Naive B cell (primary cell): ENCODE measurements around the gene TMEM183A. TPM values are rescaled to one million over a fixed set of nuclear protein-coding genes. Genes with fewer than 3 reads are reported as not detected.

Source experiments
- ATAC-seq, 2 donors: fragments of 150-1000 bp; cut with Tn5 transposase; 2 replicates each; pipeline ENCODE4 v1.10.0; 2021; ENCODE audit warnings: low read depth in 2 of 2, mild to moderate bottlenecking in 2 of 2, moderate library complexity in 2 of 2
- DNase-seq: peaks from one replicate; pipeline ENCODE4 v3.0.0; 2022
- H3K27ac Mint-ChIP-seq, 6 donors: one replicate each; pipeline ENCODE4 v1.8.0; 2020 to 2022; ENCODE audit warnings: mild to moderate bottlenecking in 6 of 6, mixed read lengths in 6 of 6, moderate library complexity in 5 of 6, inconsistent platforms in 2 of 6
- H3K27me3 Mint-ChIP-seq, 3 donors: one replicate each; pipeline ENCODE4 v1.8.0; 2021 to 2022; ENCODE audit warnings: mixed read lengths in 3 of 3, mild to moderate bottlenecking in 1 of 3
- H3K36me3 Mint-ChIP-seq, 2 donors: one replicate each; pipeline ENCODE4 v1.8.0; 2020 to 2022; ENCODE audit warnings: mixed read lengths in 2 of 2, inconsistent platforms in 1 of 2, mild to moderate bottlenecking in 1 of 2
- H3K4me1 Mint-ChIP-seq, 3 donors: one replicate each; pipeline ENCODE4 v1.8.0; 2020 to 2022; ENCODE audit warnings: mixed read lengths in 3 of 3, inconsistent platforms in 1 of 3, mild to moderate bottlenecking in 1 of 3, moderate library complexity in 1 of 3
- H3K4me3 Mint-ChIP-seq, 8 donors: one replicate each; pipeline ENCODE4 v1.8.0; 2020 to 2022; ENCODE audit warnings: mild to moderate bottlenecking in 8 of 8, mixed read lengths in 8 of 8, moderate library complexity in 8 of 8, inconsistent platforms in 2 of 8
- H3K9me3 Mint-ChIP-seq, 7 donors: one replicate each; pipeline ENCODE4 v1.8.0; 2020 to 2022; ENCODE audit warnings: mixed read lengths in 7 of 7, mild to moderate bottlenecking in 5 of 7, inconsistent platforms in 2 of 7, moderate library complexity in 1 of 7
- polyA plus RNA-seq, 6 donors: library from polyadenylated mRNA; unstranded; fragments of 300-500 nt; fragmentation: Illumina TruSeq; gene quantifications; one replicate each; pipeline ENCODE4 v1.2.3, GENCODE V29; 2021; ENCODE audit warnings: low read depth in 6 of 6

Gene TMEM183A
- polyA plus RNA-seq, 6 donors from 2014 or later, result 41.0 to 60.3 (median 54.9) TPM

DNA sequence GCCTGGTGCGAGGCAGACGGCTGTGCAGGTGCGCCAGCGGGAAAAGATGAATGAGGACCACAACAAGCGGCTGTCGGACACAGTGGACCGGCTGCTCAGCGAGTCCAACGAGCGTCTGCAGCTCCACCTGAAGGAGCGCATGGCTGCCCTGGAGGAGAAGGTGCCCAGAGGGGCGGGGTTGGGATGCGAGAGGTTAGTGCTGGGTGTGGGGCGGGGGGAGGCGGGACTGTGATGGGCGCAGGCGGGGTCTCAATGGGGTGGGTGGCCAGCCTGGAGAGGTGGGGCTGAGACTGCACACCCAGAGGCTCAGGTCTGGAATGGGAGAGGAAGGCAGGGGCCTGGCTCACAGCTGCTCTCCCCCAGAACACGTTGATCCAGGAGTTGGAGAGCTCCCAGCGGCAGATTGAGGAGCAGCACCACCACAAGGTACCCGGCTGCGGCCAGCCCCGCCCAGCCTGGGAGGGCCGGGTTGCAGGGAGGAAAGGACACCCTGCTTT, 41.4 kb downstream of the TMEM183A start:
- Mint-ChIP-seq H3K9me3 (peaks cover 0 to 1% (median 0%) of the 10 kb centered on the region in 7 donors), H3K4me1 (peaks cover 0 to 7% (median 0%) of the 10 kb centered on the region in 3 donors)
- no peak for ATAC-seq

GRCh38 chr1:203049077-203049476, 41.9 kb downstream of the TMEM183A start:
- no peak overlapping the region for H3K4me3 Mint-ChIP-seq
- peaks cover 0 to 7% (median 0%) of the 10 kb centered on the region in 3 donors for H3K4me1 Mint-ChIP-seq
- ATAC-seq, result no peak
- no peaks in the 10 kb centered on the region for H3K36me3 Mint-ChIP-seq
- H3K27ac Mint-ChIP-seq, result no peak overlapping the region
- no peak for DNase-seq
- peaks cover 15 to 44% (median 44%) of the 10 kb centered on the region in 3 donors for H3K27me3 Mint-ChIP-seq
- H3K9me3 Mint-ChIP-seq, result peaks cover 0 to 1% (median 0%) of the 10 kb centered on the region in 7 donors

More for the DNA sequence above, 41.4 kb downstream of the TMEM183A start:
- no peak for DNase-seq
- Mint-ChIP-seq H3K4me3 (no peak overlapping the region), H3K27me3 (peaks cover 15 to 44% (median 44%) of the 10 kb centered on the region in 3 donors), H3K36me3 (no peaks in the 10 kb centered on the region), H3K27ac (peak overlapping the region in 1 of 6 donors; percentile 33)

- H3K27me3 Mint-ChIP-seq, result peaks cover 15 to 44% (median 42%) of the 10 kb centered on the region in 3 donors
- DNase-seq, result no peak
- no peaks in the 10 kb centered on the region for H3K36me3 Mint-ChIP-seq
- no peak overlapping the region for H3K4me3 Mint-ChIP-seq
- peaks cover 0 to 1% (median 0%) of the 10 kb centered on the region in 7 donors for H3K9me3 Mint-ChIP-seq
- no peak overlapping the region for H3K27ac Mint-ChIP-seq
- H3K4me1 Mint-ChIP-seq, result peaks cover 0 to 7% (median 0%) of the 10 kb centered on the region in 3 donors
- ATAC-seq, result no peak
These were observed 42.5 kb downstream of the TMEM183A start for GRCh38 chr1:203049576-203050180.

DNA sequence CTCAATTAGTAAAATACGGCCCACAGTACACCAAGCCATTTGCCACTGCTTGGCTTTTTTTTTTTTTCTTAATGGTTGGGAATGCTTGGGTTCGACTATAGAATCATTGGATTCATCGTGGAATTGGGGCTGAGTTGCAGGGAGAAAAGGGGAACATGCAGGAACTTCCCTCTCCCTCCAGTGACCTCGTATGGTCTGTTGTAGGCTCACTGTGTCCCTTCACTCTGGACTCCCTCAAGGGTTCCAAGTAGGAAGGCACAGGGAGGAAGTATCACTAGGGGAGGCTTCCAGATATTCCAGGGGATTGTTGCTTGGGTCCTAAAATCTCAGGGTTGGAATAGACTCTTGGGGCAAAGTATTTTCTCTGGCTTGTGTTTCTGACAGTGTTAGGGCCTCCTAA, 43.7 kb downstream of the TMEM183A start:
- H3K27ac Mint-ChIP-seq, result no peak overlapping the region
- no peaks in the 10 kb centered on the region for H3K36me3 Mint-ChIP-seq

GRCh38 chr1:203051841-203052324, 44.7 kb downstream of the TMEM183A start:
- Mint-ChIP-seq H3K9me3 (peaks cover 0 to 1% (median 0%) of the 10 kb centered on the region in 7 donors), H3K27ac (no peak overlapping the region)

More for the DNA sequence above, 43.7 kb downstream of the TMEM183A start:
- Mint-ChIP-seq H3K27me3 (peaks cover 15 to 52% (median 33%) of the 10 kb centered on the region in 3 donors), H3K9me3 (peaks cover 0 to 1% (median 0%) of the 10 kb centered on the region in 7 donors), H3K4me3 (no peak overlapping the region), H3K4me1 (peaks cover 0 to 7% (median 0%) of the 10 kb centered on the region in 3 donors)
- DNase-seq, result no peak
- ATAC-seq, result no peak

GRCh38 chr1:203052601-203053000, 45.4 kb downstream of the TMEM183A start:
- Mint-ChIP-seq H3K9me3 (peaks cover 0 to 1% (median 0%) of the 10 kb centered on the region in 7 donors), H3K4me3 (no peak overlapping the region), H3K27me3 (peaks cover 15 to 62% (median 39%) of the 10 kb centered on the region in 3 donors), H3K4me1 (peaks cover 0 to 7% (median 0%) of the 10 kb centered on the region in 3 donors), H3K27ac (no peak overlapping the region), H3K36me3 (no peaks in the 10 kb centered on the region)
- DNase-seq, result no peak
- ATAC-seq, result no peak

More at GRCh38 chr1:203051841-203052324, 44.7 kb downstream of the TMEM183A start:
- H3K36me3 Mint-ChIP-seq, result no peaks in the 10 kb centered on the region
- H3K4me3 Mint-ChIP-seq, result no peak overlapping the region
- no peak for DNase-seq
- peaks cover 15 to 62% (median 39%) of the 10 kb centered on the region in 3 donors for H3K27me3 Mint-ChIP-seq
- no peak for ATAC-seq
- H3K4me1 Mint-ChIP-seq, result peaks cover 0 to 7% (median 0%) of the 10 kb centered on the region in 3 donors

GRCh38 chr1:203054184-203054583, 47.0 kb downstream of the TMEM183A start:
- DNase-seq, result no peak
- Mint-ChIP-seq H3K27me3 (peaks cover 15 to 57% (median 36%) of the 10 kb centered on the region in 3 donors), H3K36me3 (no peaks in the 10 kb centered on the region), H3K9me3 (peaks cover 0 to 1% (median 0%) of the 10 kb centered on the region in 7 donors), H3K4me3 (no peak overlapping the region), H3K27ac (no peak overlapping the region), H3K4me1 (peaks cover 0 to 7% (median 0%) of the 10 kb centered on the region in 3 donors)
- no peak for ATAC-seq

GRCh38 chr1:203054642-203055041, 47.5 kb downstream of the TMEM183A start:
- Mint-ChIP-seq H3K27me3 (peaks cover 15 to 57% (median 36%) of the 10 kb centered on the region in 3 donors), H3K36me3 (no peaks in the 10 kb centered on the region), H3K9me3 (peaks cover 0 to 1% (median 0%) of the 10 kb centered on the region in 7 donors), H3K4me3 (no peak overlapping the region), H3K4me1 (peaks cover 0 to 7% (median under 1%) of the 10 kb centered on the region in 3 donors), H3K27ac (no peak overlapping the region)
- ATAC-seq, result no peak
- DNase-seq, result no peak

DNA sequence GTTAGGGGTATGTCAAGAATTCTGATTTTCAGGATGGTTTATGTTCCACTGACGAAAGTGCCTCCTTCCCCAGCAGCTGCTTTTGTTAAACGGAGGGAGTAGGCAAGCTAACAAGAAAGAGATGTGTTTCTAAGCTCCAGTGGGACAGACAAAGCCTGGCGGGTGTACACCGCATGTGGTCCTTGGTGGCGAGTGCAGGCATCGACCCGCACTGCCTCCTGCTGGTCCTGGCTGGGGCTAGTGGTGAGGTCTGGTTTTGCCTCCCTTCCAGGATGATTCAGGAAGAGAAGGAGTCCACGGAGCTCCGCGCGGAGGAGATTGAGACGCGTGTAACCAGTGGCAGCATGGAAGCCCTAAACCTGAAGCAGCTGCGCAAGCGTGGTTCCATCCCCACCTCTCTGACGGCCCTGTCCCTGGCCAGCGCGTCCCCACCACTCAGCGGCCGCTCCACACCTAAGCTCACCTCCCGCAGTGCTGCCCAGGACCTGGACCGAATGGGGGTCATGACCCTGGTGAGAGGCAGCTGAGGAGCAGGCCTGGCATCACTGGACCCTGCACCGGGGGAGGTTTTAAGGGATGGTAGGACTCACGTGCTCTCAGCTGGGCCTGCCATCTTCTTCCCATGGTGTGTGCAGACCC, 48.1 kb downstream of the TMEM183A start:
- H3K4me3 Mint-ChIP-seq, result peak overlapping the region in 1 of 8 donors; percentile 40
- H3K4me1 Mint-ChIP-seq, result peaks cover 0 to 7% (median 3%) of the 10 kb centered on the region in 3 donors
- H3K27ac Mint-ChIP-seq, result no peak overlapping the region
- H3K9me3 Mint-ChIP-seq, result peaks cover 0 to 1% (median 0%) of the 10 kb centered on the region in 7 donors
- H3K36me3 Mint-ChIP-seq, result no peaks in the 10 kb centered on the region
- ATAC-seq, result no peak
- peaks cover 15 to 54% (median 34%) of the 10 kb centered on the region in 3 donors for H3K27me3 Mint-ChIP-seq
- no peak for DNase-seq

DNA sequence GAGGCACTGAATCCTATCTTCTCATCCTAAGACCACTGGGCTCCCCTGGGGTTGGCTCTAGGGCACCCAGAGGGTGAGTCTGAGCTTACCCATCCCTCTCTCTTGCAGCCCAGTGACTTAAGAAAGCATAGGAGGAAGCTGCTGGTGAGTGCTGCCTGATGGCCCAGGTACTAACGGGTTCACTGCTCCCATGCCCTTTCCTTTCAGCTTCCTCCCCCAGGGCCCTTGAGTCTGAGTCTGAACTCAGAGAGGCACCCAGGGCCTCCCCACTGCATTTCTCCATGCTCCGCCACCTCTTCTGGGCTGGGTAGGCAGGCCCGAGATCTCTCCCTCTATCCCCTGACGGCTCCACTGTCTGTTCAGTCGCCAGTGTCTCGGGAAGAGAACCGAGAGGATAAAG, 48.8 kb downstream of the TMEM183A start:
- no peak for DNase-seq
- Mint-ChIP-seq H3K4me3 (no peak overlapping the region), H3K36me3 (no peaks in the 10 kb centered on the region), H3K27ac (no peak overlapping the region), H3K4me1 (peaks cover 0 to 7% (median 3%) of the 10 kb centered on the region in 3 donors), H3K9me3 (peaks cover 0 to 2% (median 0%) of the 10 kb centered on the region in 7 donors), H3K27me3 (peaks cover 10 to 52% (median 33%) of the 10 kb centered on the region in 3 donors)
- ATAC-seq, result no peak

DNA sequence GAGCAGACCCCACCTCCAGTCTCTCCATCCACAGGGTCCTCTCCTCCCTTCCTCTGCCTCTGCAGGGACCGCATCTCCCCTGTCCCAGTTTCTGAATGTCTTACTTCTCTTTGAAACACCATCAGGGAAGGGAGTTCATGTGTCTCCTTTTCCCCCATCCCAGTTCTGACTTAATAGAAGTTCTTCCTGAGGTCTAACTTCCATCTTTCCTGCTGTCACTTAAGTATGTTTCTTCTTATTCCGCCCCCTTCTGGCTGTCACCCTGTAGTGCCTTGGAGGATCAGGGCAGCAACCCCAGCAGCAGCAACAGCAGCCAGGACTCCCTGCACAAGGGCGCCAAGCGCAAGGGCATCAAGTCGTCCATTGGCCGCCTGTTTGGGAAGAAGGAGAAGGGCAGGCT, 49.3 kb downstream of the TMEM183A start:
- peaks cover 0 to 2% (median 0%) of the 10 kb centered on the region in 7 donors for H3K9me3 Mint-ChIP-seq
- no peak for DNase-seq
- H3K27me3 Mint-ChIP-seq, result peaks cover 10 to 49% (median 29%) of the 10 kb centered on the region in 3 donors
- H3K36me3 Mint-ChIP-seq, result no peaks in the 10 kb centered on the region
- peak overlapping the region in 2 of 8 donors; percentile 30 to 70 for H3K4me3 Mint-ChIP-seq
- peaks cover 0 to 3% (median 2%) of the 10 kb centered on the region in 3 donors for H3K4me1 Mint-ChIP-seq
- peak overlapping the region in 2 of 6 donors; percentile 3 to 5 for H3K27ac Mint-ChIP-seq
- no peak for ATAC-seq

DNA sequence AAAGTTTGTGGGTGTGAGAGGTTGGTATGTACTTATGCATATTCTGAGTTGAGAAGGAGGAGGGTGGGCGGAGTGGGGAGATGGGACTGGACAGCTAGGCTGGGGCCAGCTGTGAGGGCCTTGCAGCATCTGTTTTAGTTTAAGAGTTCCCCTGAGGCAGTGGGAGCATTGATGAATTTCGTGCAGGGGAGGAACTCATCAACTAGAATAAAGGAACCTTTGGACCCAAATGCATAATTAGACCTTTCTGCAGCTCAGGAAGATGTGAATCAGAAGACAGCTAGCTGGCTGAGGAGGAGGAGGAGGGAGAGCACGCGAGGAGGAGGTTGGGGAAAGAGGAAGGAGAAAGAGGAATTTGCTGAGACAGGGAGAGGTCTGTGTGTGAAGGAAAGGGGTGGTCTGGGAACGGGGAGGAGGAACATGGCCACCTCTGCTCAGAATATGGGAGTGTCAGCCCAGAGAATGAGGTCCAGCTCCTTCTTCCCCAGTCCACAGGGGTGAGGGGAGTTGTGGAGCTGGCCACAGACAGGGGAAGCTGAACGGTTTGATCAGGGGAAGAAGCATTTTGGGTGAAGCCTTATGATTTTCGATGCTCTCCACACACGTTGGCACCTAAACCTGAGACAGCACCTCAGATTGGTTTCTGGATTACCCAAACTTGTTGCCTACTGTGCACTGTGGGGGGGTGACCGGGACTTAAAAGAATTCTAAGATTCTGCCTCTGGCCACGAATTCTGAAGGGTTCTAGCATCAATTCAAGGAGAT, 50.9 kb downstream of the TMEM183A start:
- peaks cover 0 to 2% (median 0%) of the 10 kb centered on the region in 7 donors for H3K9me3 Mint-ChIP-seq
- H3K4me3 Mint-ChIP-seq, result no peak overlapping the region
- ATAC-seq (no peak), DNase-seq (no peak)
- peak overlapping the region in 2 of 6 donors; percentile 13 to 15 for H3K27ac Mint-ChIP-seq
- peaks cover 0 to 45% (median 17%) of the 10 kb centered on the region in 3 donors for H3K27me3 Mint-ChIP-seq
- H3K4me1 Mint-ChIP-seq, result peaks cover 0 to 3% (median 0%) of the 10 kb centered on the region in 3 donors
- no peaks in the 10 kb centered on the region for H3K36me3 Mint-ChIP-seq

DNA sequence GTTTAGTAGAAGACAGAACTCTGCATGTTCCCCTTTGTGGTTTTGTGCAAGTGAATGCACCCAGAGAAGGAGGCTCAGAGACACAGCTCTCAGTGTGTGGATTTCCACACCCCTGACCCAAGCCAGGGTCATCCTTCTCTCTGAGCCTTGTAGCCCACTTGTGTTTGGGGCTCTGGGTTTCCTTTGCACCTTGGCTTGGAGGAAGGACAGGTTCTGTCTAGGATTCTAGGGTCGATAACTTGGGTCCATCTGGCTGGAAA, 51.4 kb downstream of the TMEM183A start:
- DNase-seq, result no peak

More for the DNA sequence above, 51.4 kb downstream of the TMEM183A start:
- no peak overlapping the region for H3K27ac Mint-ChIP-seq
- peaks cover 0 to 2% (median 0%) of the 10 kb centered on the region in 7 donors for H3K9me3 Mint-ChIP-seq
- no peak overlapping the region for H3K4me3 Mint-ChIP-seq
- H3K4me1 Mint-ChIP-seq, result peaks cover 0 to 3% (median 0%) of the 10 kb centered on the region in 3 donors
- H3K36me3 Mint-ChIP-seq, result no peaks in the 10 kb centered on the region
- H3K27me3 Mint-ChIP-seq, result peaks cover 0 to 45% (median 17%) of the 10 kb centered on the region in 3 donors
- no peak for ATAC-seq
